CD8-positive, alpha-beta memory T cell (primary cell): ENCODE data around the gene AIG1. TPM values are rescaled to one million over a fixed set of nuclear protein-coding genes. Genes with fewer than 3 reads are reported as not detected.

ENCODE experiments used
- CTCF ChIA-PET: fragments of 350-600 bp; sonication (Branson Sonifier 250); formaldehyde crosslinking; loops from one replicate; lab custom pipeline; 2021; ENCODE audit warnings: antibody characterized with exemption; lab: Charles Lee
- POLR2A ChIA-PET: fragments of 350-600 bp; sonication (Branson Sonifier 250); formaldehyde crosslinking; loops from one replicate; lab custom pipeline; 2021; ENCODE audit warnings: antibody characterized with exemption; lab: Charles Lee
- DNase-seq, 5 donors: peaks; one replicate each; pipeline versions ENCODE4 v3.0.0 to v3.0.0-alpha.2; 2020 to 2022; ENCODE audit warnings: mixed read lengths in 1 of 5
- H3K27ac ChIP-seq: one replicate; pipeline ENCODE4 v1.7.0; 2013; ENCODE audit warnings: low read depth, mild to moderate bottlenecking, low read length, moderate library complexity
- H3K27me3 ChIP-seq: 2 replicates; pipeline ENCODE4 v1.7.0; 2013; ENCODE audit warnings: low read length, mild to moderate bottlenecking; ENCODE audit not compliant: insufficient read depth, poor library complexity, severe bottlenecking
- H3K36me3 ChIP-seq: 2 replicates; pipeline ENCODE4 v1.7.0; 2013; ENCODE audit warnings: mild to moderate bottlenecking, low read length, moderate library complexity; ENCODE audit not compliant: insufficient read depth
- H3K4me1 ChIP-seq: 2 replicates; pipeline ENCODE4 v1.7.0; 2013; ENCODE audit warnings: mild to moderate bottlenecking, low read length, moderate library complexity; ENCODE audit not compliant: insufficient read depth
- H3K4me3 ChIP-seq: 2 replicates; pipeline ENCODE4 v1.7.0; 2013; ENCODE audit warnings: mild to moderate bottlenecking, low read length
- H3K9me3 ChIP-seq: 2 replicates; pipeline ENCODE4 v1.7.0; 2013; ENCODE audit warnings: mild to moderate bottlenecking, low read length
- H3K27ac Mint-ChIP-seq, 8 donors: one replicate each; pipeline ENCODE4 v1.8.0; 2020 to 2021; ENCODE audit warnings: mixed read lengths in 8 of 8, mild to moderate bottlenecking in 6 of 8, inconsistent platforms in 3 of 8, moderate library complexity in 3 of 8
- H3K27me3 Mint-ChIP-seq, 2 donors: one replicate each; pipeline ENCODE4 v1.8.0; 2020 to 2021; ENCODE audit warnings: mixed read lengths in 2 of 2, mild to moderate bottlenecking in 1 of 2, moderate library complexity in 1 of 2
- H3K36me3 Mint-ChIP-seq, 3 donors: one replicate each; pipeline ENCODE4 v1.8.0; 2020 to 2021; ENCODE audit warnings: mixed read lengths in 3 of 3, inconsistent platforms in 1 of 3, mild to moderate bottlenecking in 1 of 3
- H3K4me1 Mint-ChIP-seq, 3 donors: one replicate each; pipeline ENCODE4 v1.8.0; 2020 to 2021; ENCODE audit warnings: mixed read lengths in 3 of 3, inconsistent platforms in 1 of 3, mild to moderate bottlenecking in 1 of 3
- H3K4me3 Mint-ChIP-seq, 7 donors: one replicate each; pipeline ENCODE4 v1.8.0; 2020 to 2021; ENCODE audit warnings: mixed read lengths in 7 of 7, mild to moderate bottlenecking in 6 of 7, moderate library complexity in 4 of 7, inconsistent platforms in 2 of 7
- H3K9me3 Mint-ChIP-seq, 5 donors: one replicate each; pipeline ENCODE4 v1.8.0; 2020 to 2022; ENCODE audit warnings: mixed read lengths in 5 of 5, mild to moderate bottlenecking in 3 of 5, moderate library complexity in 2 of 5, inconsistent platforms in 1 of 5
- polyA plus RNA-seq: library from polyadenylated mRNA; unstranded; fragments of 300-500 nt; fragmentation: Illumina TruSeq; gene quantifications from one replicate; pipeline ENCODE4 v1.2.3, GENCODE V29; 2021
- total RNA-seq, 2 experiments: library from RNA; stranded (reverse); gene quantifications; one replicate each; pipeline ENCODE4 v1.2.3, GENCODE V29; 2021

Gene AIG1
- total and polyA plus RNA-seq, 3 experiments from 2014 or later = 6.9 to 17.3 (median 8.2) TPM

DNA sequence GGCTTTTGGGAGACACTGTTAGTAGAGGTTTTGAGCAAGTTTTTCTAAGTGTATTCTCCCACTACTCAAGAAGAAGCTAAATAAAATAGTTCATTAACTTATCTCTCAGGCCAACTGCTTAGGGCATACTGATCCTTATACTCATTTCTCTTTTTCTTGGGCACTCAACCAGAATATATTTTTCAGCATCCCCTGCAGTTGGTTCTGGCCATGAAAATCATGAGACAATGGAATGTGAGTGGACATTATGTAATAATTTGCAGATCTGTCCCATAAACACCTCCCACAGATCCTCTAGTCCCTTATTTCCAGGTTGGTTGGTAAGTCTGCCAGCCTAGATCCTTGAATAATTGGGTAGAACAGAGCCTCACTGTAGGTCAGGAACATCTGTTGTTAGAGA lies 136.7 kb downstream of the AIG1 start:
- Mint-ChIP-seq H3K36me3 (peaks cover 1 to 27% (median 5%) of the 10 kb centered on the region in 3 donors), H3K4me3 (no peak overlapping the region), H3K4me1 (no peaks in the 10 kb centered on the region), H3K27me3 (no peaks in the 10 kb centered on the region), H3K9me3 (no peaks in the 10 kb centered on the region), H3K27ac (no peak overlapping the region)
- H3K4me3 ChIP-seq = no peak overlapping the region
- ChIA-PET POLR2A (no interaction called here), CTCF (no interaction called here)
- H3K9me3 ChIP-seq = no peaks in the 10 kb centered on the region
- H3K27me3 ChIP-seq = no peaks in the 10 kb centered on the region
- H3K36me3 ChIP-seq = no peaks in the 10 kb centered on the region
- no peak overlapping the region for H3K27ac ChIP-seq
- no peak for DNase-seq
- no peaks in the 10 kb centered on the region for H3K4me1 ChIP-seq

DNA sequence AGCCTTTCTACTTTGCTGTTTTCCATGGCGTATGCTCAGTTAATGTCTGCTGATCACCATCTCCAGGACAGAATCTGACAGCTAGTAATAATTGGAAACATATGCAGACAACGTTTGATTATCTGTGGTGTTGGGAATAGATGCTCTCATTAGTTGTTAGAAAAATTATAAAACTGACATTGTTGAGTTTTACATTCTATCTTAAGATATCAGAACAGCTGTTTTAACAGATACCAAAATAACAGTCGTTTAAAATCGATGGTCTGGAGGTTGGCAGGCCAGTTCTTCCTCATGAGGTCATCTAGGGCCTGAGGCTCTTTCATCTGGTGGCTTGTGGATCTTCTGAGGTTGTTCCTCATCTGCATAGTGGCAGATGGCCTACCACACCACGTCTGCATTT lies 137.6 kb downstream of the AIG1 start:
- CTCF ChIA-PET = no interaction called here
- no peak overlapping the region for H3K4me3 ChIP-seq
- no peaks in the 10 kb centered on the region for H3K9me3 ChIP-seq
- Mint-ChIP-seq H3K9me3 (no peaks in the 10 kb centered on the region), H3K27me3 (no peaks in the 10 kb centered on the region), H3K4me1 (no peaks in the 10 kb centered on the region), H3K36me3 (peaks cover 1 to 28% (median 5%) of the 10 kb centered on the region in 3 donors), H3K4me3 (no peak overlapping the region), H3K27ac (no peak overlapping the region)
- no peaks in the 10 kb centered on the region for H3K4me1 ChIP-seq
- no peaks in the 10 kb centered on the region for H3K27me3 ChIP-seq
- POLR2A ChIA-PET = no interaction called here
- H3K36me3 ChIP-seq = no peaks in the 10 kb centered on the region
- H3K27ac ChIP-seq = no peak overlapping the region
- no peak for DNase-seq

GRCh38 chr6:143199291-143199690 lies 138.6 kb downstream of the AIG1 start:
- H3K4me1 ChIP-seq = no peaks in the 10 kb centered on the region
- H3K27me3 ChIP-seq = no peaks in the 10 kb centered on the region
- Mint-ChIP-seq H3K27ac (no peak overlapping the region), H3K9me3 (peaks cover 0 to 5% (median 0%) of the 10 kb centered on the region in 5 donors), H3K4me3 (no peak overlapping the region), H3K4me1 (no peaks in the 10 kb centered on the region), H3K27me3 (no peaks in the 10 kb centered on the region), H3K36me3 (peaks cover 0 to 31% (median 7%) of the 10 kb centered on the region in 3 donors)
- H3K4me3 ChIP-seq = no peak overlapping the region
- H3K9me3 ChIP-seq = no peaks in the 10 kb centered on the region
- no peaks in the 10 kb centered on the region for H3K36me3 ChIP-seq
- CTCF ChIA-PET = interaction anchor here (1.3 kb wide), 1 partner anchor 176 kb away, joined by 3 read pairs; no protein-coding TSS in a partner anchor
- DNase-seq = no peak
- POLR2A ChIA-PET = no interaction called here
- no peak overlapping the region for H3K27ac ChIP-seq

DNA sequence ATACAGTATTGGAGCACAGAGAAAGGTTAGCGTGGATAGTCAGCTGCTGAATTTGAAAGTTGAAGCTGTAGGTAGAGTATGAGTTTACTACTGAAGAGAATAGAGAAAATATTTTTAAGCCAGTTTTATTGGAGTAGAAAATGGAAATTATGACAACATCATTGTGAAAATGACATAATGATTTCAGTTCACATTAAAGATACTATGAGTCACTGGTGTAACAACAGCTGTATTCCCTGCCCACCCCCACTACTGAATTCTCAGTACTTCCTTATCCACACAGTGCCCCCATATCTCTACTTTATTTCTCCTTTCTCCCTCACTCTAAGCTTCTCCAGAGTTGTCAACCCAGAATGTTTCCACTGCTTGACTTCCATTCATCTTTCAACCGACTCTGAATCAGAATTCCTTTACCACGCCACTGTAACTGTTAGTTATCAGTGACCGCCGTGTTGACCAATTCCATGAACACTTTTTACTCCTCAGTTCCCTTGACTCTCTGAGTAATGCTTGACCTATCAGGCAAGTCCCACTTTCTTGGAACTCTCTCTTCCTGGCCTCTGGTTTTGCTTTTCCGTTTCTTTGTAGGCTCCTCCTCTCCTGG lies 139.6 kb downstream of the AIG1 start:
- no peak overlapping the region for H3K4me3 ChIP-seq
- H3K36me3 ChIP-seq = no peaks in the 10 kb centered on the region
- Mint-ChIP-seq H3K4me3 (no peak overlapping the region), H3K27me3 (no peaks in the 10 kb centered on the region), H3K4me1 (no peaks in the 10 kb centered on the region), H3K36me3 (peaks cover 0 to 30% (median 5%) of the 10 kb centered on the region in 3 donors), H3K9me3 (peaks cover 0 to 5% (median 0%) of the 10 kb centered on the region in 5 donors), H3K27ac (peak overlapping the region in 1 of 8 donors; percentile 37)
- ChIA-PET POLR2A (no interaction called here), CTCF (interaction anchor here (1.3 kb wide), 1 partner anchor 175 kb away, joined by 3 read pairs; no protein-coding TSS in a partner anchor)
- H3K27ac ChIP-seq = no peak overlapping the region
- no peaks in the 10 kb centered on the region for H3K9me3 ChIP-seq
- H3K4me1 ChIP-seq = no peaks in the 10 kb centered on the region
- DNase-seq = no peak
- no peaks in the 10 kb centered on the region for H3K27me3 ChIP-seq

GRCh38 chr6:143204045-143204444 lies 143.4 kb downstream of the AIG1 start:
- POLR2A ChIA-PET = no interaction called here
- H3K27me3 Mint-ChIP-seq = no peaks in the 10 kb centered on the region
- Histone ChIP-seq H3K27me3 (no peaks in the 10 kb centered on the region), H3K4me3 (no peak overlapping the region), H3K4me1 (no peaks in the 10 kb centered on the region), H3K36me3 (no peaks in the 10 kb centered on the region), H3K9me3 (no peaks in the 10 kb centered on the region), H3K27ac (no peak overlapping the region)
- H3K9me3 Mint-ChIP-seq = peaks cover 0 to 5% (median 0%) of the 10 kb centered on the region in 5 donors
- CTCF ChIA-PET = no interaction called here
- H3K4me3 Mint-ChIP-seq = no peak overlapping the region
- H3K4me1 Mint-ChIP-seq = no peaks in the 10 kb centered on the region
- no peak overlapping the region for H3K27ac Mint-ChIP-seq
- H3K36me3 Mint-ChIP-seq = peaks cover 0 to 28% (median 3%) of the 10 kb centered on the region in 3 donors
- DNase-seq = no peak

GRCh38 chr6:143205131-143205535 lies 144.4 kb downstream of the AIG1 start:
- CTCF ChIA-PET = no interaction called here
- H3K27me3 Mint-ChIP-seq = no peaks in the 10 kb centered on the region
- peak overlapping the region in 1 of 8 donors; percentile 4 for H3K27ac Mint-ChIP-seq

GRCh38 chr6:143205585-143205984 lies 144.9 kb downstream of the AIG1 start:
- Histone ChIP-seq H3K4me3 (no peak overlapping the region), H3K36me3 (no peaks in the 10 kb centered on the region), H3K27ac (no peak overlapping the region), H3K4me1 (no peaks in the 10 kb centered on the region), H3K9me3 (no peaks in the 10 kb centered on the region), H3K27me3 (no peaks in the 10 kb centered on the region)
- no peak for DNase-seq
- POLR2A ChIA-PET = no interaction called here
- CTCF ChIA-PET = no interaction called here
- H3K36me3 Mint-ChIP-seq = peaks cover 0 to 25% (median 3%) of the 10 kb centered on the region in 3 donors
- no peaks in the 10 kb centered on the region for H3K4me1 Mint-ChIP-seq
- H3K27ac Mint-ChIP-seq = no peak overlapping the region
- no peak overlapping the region for H3K4me3 Mint-ChIP-seq
- no peaks in the 10 kb centered on the region for H3K27me3 Mint-ChIP-seq
- peaks cover 0 to 5% (median 0%) of the 10 kb centered on the region in 5 donors for H3K9me3 Mint-ChIP-seq

More at GRCh38 chr6:143205131-143205535, 144.4 kb downstream of the AIG1 start:
- H3K4me1 ChIP-seq = no peaks in the 10 kb centered on the region
- POLR2A ChIA-PET = no interaction called here
- no peaks in the 10 kb centered on the region for H3K9me3 ChIP-seq
- no peaks in the 10 kb centered on the region for H3K27me3 ChIP-seq
- DNase-seq = no peak
- Mint-ChIP-seq H3K4me3 (no peak overlapping the region), H3K36me3 (peaks cover 0 to 30% (median 3%) of the 10 kb centered on the region in 3 donors), H3K9me3 (peaks cover 0 to 5% (median 0%) of the 10 kb centered on the region in 5 donors), H3K4me1 (no peaks in the 10 kb centered on the region)
- no peak overlapping the region for H3K27ac ChIP-seq
- no peak overlapping the region for H3K4me3 ChIP-seq
- H3K36me3 ChIP-seq = no peaks in the 10 kb centered on the region

DNA sequence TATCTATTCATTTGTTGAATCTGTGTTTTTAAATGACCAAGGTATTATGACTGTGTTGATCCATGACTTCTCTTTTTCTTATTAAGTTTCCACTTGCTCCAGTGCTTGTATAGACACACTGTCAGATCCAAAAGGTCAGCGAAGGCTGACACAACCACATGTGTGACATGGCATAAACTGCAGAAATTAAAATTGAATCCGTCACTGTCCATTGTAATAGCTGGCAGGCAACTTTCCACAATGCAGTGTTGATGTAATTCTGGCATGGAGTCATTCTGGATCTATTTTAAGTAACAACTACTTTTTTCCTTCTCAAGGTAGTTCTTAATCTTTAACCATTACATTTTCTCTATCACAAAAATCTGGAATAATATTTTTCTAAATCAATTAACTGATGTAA lies 145.3 kb downstream of the AIG1 start:
- Histone ChIP-seq H3K4me1 (no peaks in the 10 kb centered on the region), H3K27me3 (no peaks in the 10 kb centered on the region), H3K9me3 (no peaks in the 10 kb centered on the region), H3K36me3 (no peaks in the 10 kb centered on the region), H3K4me3 (no peak overlapping the region), H3K27ac (no peak overlapping the region)
- Mint-ChIP-seq H3K4me1 (no peaks in the 10 kb centered on the region), H3K36me3 (peaks cover 0 to 22% (median 3%) of the 10 kb centered on the region in 3 donors), H3K27ac (no peak overlapping the region), H3K27me3 (no peaks in the 10 kb centered on the region), H3K4me3 (no peak overlapping the region), H3K9me3 (peaks cover 0 to 5% (median 0%) of the 10 kb centered on the region in 5 donors)
- no peak for DNase-seq
- CTCF ChIA-PET = no interaction called here
- POLR2A ChIA-PET = no interaction called here
